GM23338 (cell line): Measurements from ENCODE around the gene RPS6KB1. TPM values are rescaled to one million over a fixed set of nuclear protein-coding genes. Genes with fewer than 3 reads are reported as not detected.

Experiments used
- ATAC-seq: fragments of 200-7000 bp; cut with Tn5 transposase; 3 replicates; pipeline ENCODE4 v1.9.1; 2020
- DNase-seq: peaks from one replicate; pipeline ENCODE4 v3.0.0-alpha.2; 2015; ENCODE audit warnings: low spot score
- H2AFZ ChIP-seq: fragments of 200-600 bp; sonication (generic); 2 replicates; pipeline ENCODE4 v1.8.0; 2016; ENCODE audit warnings: antibody characterized with exemption, mild to moderate bottlenecking, moderate library complexity
- H3F3A ChIP-seq: fragments of 200-600 bp; sonication (generic); replicated peaks from 2 replicates; pipeline ENCODE4 v1.8.0; 2017; ENCODE audit warnings: antibody characterized with exemption, mixed run types, low read depth
- H3K27ac ChIP-seq: fragments of 200-600 bp; sonication (generic); 2 replicates; pipeline ENCODE4 v1.6.1; 2016; ENCODE audit warnings: low read depth
- H3K27me3 ChIP-seq: fragments of 200-600 bp; sonication (generic); 2 replicates; pipeline ENCODE4 v1.8.0; 2016; ENCODE audit warnings: mild to moderate bottlenecking, mixed run types, moderate library complexity; ENCODE audit not compliant: insufficient read depth
- H3K36me3 ChIP-seq: fragments of 200-600 bp; sonication (generic); 2 replicates; pipeline ENCODE4 v1.8.0; 2016; ENCODE audit warnings: mild to moderate bottlenecking; ENCODE audit not compliant: insufficient read depth
- H3K4me1 ChIP-seq: fragments of 200-600 bp; sonication (generic); 2 replicates; pipeline ENCODE4 v1.8.0; 2016; ENCODE audit warnings: mild to moderate bottlenecking, moderate library complexity; ENCODE audit not compliant: insufficient read depth
- H3K4me2 ChIP-seq: fragments of 200-600 bp; sonication (generic); 2 replicates; pipeline ENCODE4 v1.7.1; 2017; ENCODE audit warnings: mixed run types
- H3K4me3 ChIP-seq: fragments of 200-600 bp; sonication (generic); 2 replicates; pipeline ENCODE4 v1.6.1; 2016; ENCODE audit warnings: mixed run types
- H3K79me2 ChIP-seq: fragments of 200-600 bp; sonication (generic); replicated peaks from 2 replicates; pipeline ENCODE4 v1.8.0; 2017; ENCODE audit warnings: mild to moderate bottlenecking; ENCODE audit not compliant: insufficient read depth
- H3K9me2 ChIP-seq: fragments of 200-600 bp; sonication (generic); 2 replicates; pipeline ENCODE4 v1.8.0; 2017; ENCODE audit not compliant: insufficient read depth
- H4K20me1 ChIP-seq: fragments of 200-600 bp; sonication (generic); replicated peaks from 2 replicates; pipeline ENCODE4 v1.8.0; 2017; ENCODE audit warnings: mild to moderate bottlenecking; ENCODE audit not compliant: insufficient read depth
- H3K27ac Mint-ChIP-seq: 2 replicates; pipeline ENCODE4 v1.8.0; 2020; ENCODE audit warnings: inconsistent platforms, mild to moderate bottlenecking, moderate library complexity, mixed read lengths
- H3K27me3 Mint-ChIP-seq: 3 replicates; pipeline ENCODE4 v1.8.0; 2022; ENCODE audit warnings: low read depth, mild to moderate bottlenecking, moderate library complexity, mixed read lengths, inconsistent platforms; ENCODE audit not compliant: insufficient read depth, poor library complexity
- H3K36me3 Mint-ChIP-seq: 3 replicates; pipeline ENCODE4 v1.8.0; 2021; ENCODE audit warnings: low read depth, mild to moderate bottlenecking, inconsistent platforms, moderate library complexity, mixed read lengths
- H3K4me1 Mint-ChIP-seq: 3 replicates; pipeline ENCODE4 v1.8.0; 2020; ENCODE audit warnings: mild to moderate bottlenecking, inconsistent platforms, mixed read lengths
- H3K4me3 Mint-ChIP-seq: 3 replicates; pipeline ENCODE4 v1.8.0; 2021; ENCODE audit warnings: moderate library complexity, mild to moderate bottlenecking, inconsistent platforms, mixed read lengths
- H3K9me3 Mint-ChIP-seq: 3 replicates; pipeline ENCODE4 v1.8.0; 2020; ENCODE audit warnings: moderate library complexity, mild to moderate bottlenecking, inconsistent platforms, mixed read lengths
- CREB1 ChIP-seq: fragments of 250-450 bp; sonication (Bioruptor Pico); IDR thresholded peaks from 2 replicates; pipeline ENCODE4 v1.5.0; 2020; ENCODE audit warnings: low read depth, mild to moderate bottlenecking, moderate library complexity
- CTCF ChIP-seq, 2 experiments: fragments of 200-600 bp in 1 of 2; sonication (generic) in 1 of 2; conservative IDR thresholded peaks; 2 replicates each; pipeline versions ENCODE4 v1.5.1 to v1.6.1; 2016 to 2017; ENCODE audit warnings: antibody characterized with exemption in 2 of 2, low read depth in 2 of 2, mild to moderate bottlenecking in 2 of 2, moderate library complexity in 1 of 2
- EZH2phosphoT487 ChIP-seq: fragments of 200-600 bp; sonication (generic); IDR thresholded peaks from one replicate; pipeline ENCODE4 v1.8.1; 2018; ENCODE audit warnings: antibody characterized with exemption; ENCODE audit not compliant: unreplicated experiment
- JUNB ChIP-seq: IDR thresholded peaks from one replicate; pipeline ENCODE4 v1.6.1; 2016; ENCODE audit warnings: antibody characterized with exemption; ENCODE audit not compliant: unreplicated experiment
- POLR2AphosphoS5 ChIP-seq: IDR thresholded peaks from 2 replicates; pipeline ENCODE4 v1.6.1; 2016; ENCODE audit warnings: antibody characterized with exemption, low read depth
- STAT1 ChIP-seq: IDR thresholded peaks from one replicate; pipeline ENCODE4 v1.6.1; 2016; ENCODE audit warnings: antibody characterized with exemption; ENCODE audit not compliant: unreplicated experiment
- ZNF331 ChIP-seq: fragments of 250-450 bp; sonication (Bioruptor Pico); IDR thresholded peaks from 2 replicates; pipeline ENCODE4 v1.5.0; 2020; ENCODE audit warnings: low read depth, mild to moderate bottlenecking, moderate library complexity
- polyA plus RNA-seq: library from polyadenylated mRNA; unstranded; fragments of >200 nt; fragmentation: Nextera tagmentation; extraction: Ambion mirVana; gene quantifications from 2 replicates; pipeline ENCODE4 v1.2.1, GENCODE V29; 2016
- total RNA-seq: library from RNA; depleted of rRNA; stranded (reverse); fragments of >200 nt; shearing (Covaris generic); gene quantifications from 2 replicates; pipeline ENCODE4 v1.2.3, GENCODE V29; 2014

RPS6KB1 gene
- total and polyA plus RNA-seq, 2 experiments from 2014 or later, result 19.5 to 21.7 TPM

- H3K9me3 Mint-ChIP-seq, result no peaks in the 10 kb centered on the region; the same call in 2 of the 3 replicates
- Histone ChIP-seq H3K4me3 (no peak overlapping the region), H3K27ac (peak overlapping the region; percentile 3; the same call in 1 of the 2 replicates), H3K36me3 (peaks cover 6% of the 10 kb centered on the region), H3K27me3 (no peaks in the 10 kb centered on the region), H4K20me1 (no peaks in the 10 kb centered on the region), H3K9me2 (no peaks in the 10 kb centered on the region), H3K79me2 (no peaks in the 10 kb centered on the region), H3K4me2 (no peak overlapping the region), H2AFZ (no peak overlapping the region), H3F3A (no peaks in the 10 kb centered on the region), H3K4me1 (no peaks in the 10 kb centered on the region)
- peaks cover 33% of the 10 kb centered on the region for H3K36me3 Mint-ChIP-seq
- no peak overlapping the region for H3K27ac Mint-ChIP-seq
- ATAC-seq (no peak), DNase-seq (no peak)
- H3K4me1 Mint-ChIP-seq, result peaks cover 13% of the 10 kb centered on the region
- H3K4me3 Mint-ChIP-seq, result no peak overlapping the region
- no peak for TF ChIP-seq POLR2AphosphoS5
- H3K27me3 Mint-ChIP-seq, result peaks cover 3% of the 10 kb centered on the region
Observed at GRCh38 chr17:59858167-59858816, 34.6 kb upstream of the RPS6KB1 start.

- Mint-ChIP-seq H3K27ac (no peak overlapping the region), H3K36me3 (peaks cover 38% of the 10 kb centered on the region), H3K4me1 (peaks cover 10% of the 10 kb centered on the region), H3K9me3 (no peaks in the 10 kb centered on the region; the same call in 2 of the 3 replicates), H3K27me3 (peaks cover 3% of the 10 kb centered on the region), H3K4me3 (no peak overlapping the region)
- peaks cover 6% of the 10 kb centered on the region for H3K36me3 ChIP-seq
- peak overlapping the region; percentile 3; the same call in 1 of the 2 replicates for H3K27ac ChIP-seq
- no peaks in the 10 kb centered on the region for H3K27me3 ChIP-seq
- H3K9me2 ChIP-seq, result no peaks in the 10 kb centered on the region
- no peaks in the 10 kb centered on the region for H3K79me2 ChIP-seq
- H3K4me1 ChIP-seq, result no peaks in the 10 kb centered on the region
- no peak for DNase-seq
- H3F3A ChIP-seq, result no peaks in the 10 kb centered on the region
- ATAC-seq, result no peak
- H3K4me3 ChIP-seq, result no peak overlapping the region
- TF ChIP-seq JUNB (no peak), CREB1 (CRISPR knock-in tag) (no peak), POLR2AphosphoS5 (no peak), STAT1 (no peak)
- H2AFZ ChIP-seq, result no peak overlapping the region
- H3K4me2 ChIP-seq, result no peak overlapping the region
- no peaks in the 10 kb centered on the region for H4K20me1 ChIP-seq
Observed at GRCh38 chr17:59858932-59859331, 34.0 kb upstream of the RPS6KB1 start.

- H3K9me2 ChIP-seq, result no peaks in the 10 kb centered on the region
- Mint-ChIP-seq H3K4me3 (no peak overlapping the region), H3K27me3 (no peaks in the 10 kb centered on the region), H3K27ac (no peak overlapping the region), H3K36me3 (peaks cover 42% of the 10 kb centered on the region), H3K4me1 (peaks cover 10% of the 10 kb centered on the region), H3K9me3 (no peaks in the 10 kb centered on the region; the same call in 2 of the 3 replicates)
- no peak overlapping the region; the same call in 1 of the 2 replicates for H3K27ac ChIP-seq
- H3K36me3 ChIP-seq, result peaks cover 6% of the 10 kb centered on the region
- H3K4me1 ChIP-seq, result no peaks in the 10 kb centered on the region
- H3K4me2 ChIP-seq, result no peak overlapping the region
- H3F3A ChIP-seq, result no peaks in the 10 kb centered on the region
- no peaks in the 10 kb centered on the region for H4K20me1 ChIP-seq
- DNase-seq, result no peak
- H3K79me2 ChIP-seq, result no peaks in the 10 kb centered on the region
- H2AFZ ChIP-seq, result no peak overlapping the region
- H3K4me3 ChIP-seq, result no peak overlapping the region
- no peak for TF ChIP-seq ZNF331 (CRISPR knock-in tag)
- TF ChIP-seq EZH2phosphoT487, result no peak
- no peak for TF ChIP-seq POLR2AphosphoS5
- TF ChIP-seq CTCF (conservative IDR thresholded peaks at IDR 0.05; ENCODE audit: low read depth in 2 of 2), result peak in 1 of 2 experiments; percentile 39; a peak in 3 of 4 replicates
- no peak for ATAC-seq
- H3K27me3 ChIP-seq, result no peaks in the 10 kb centered on the region
Observed at GRCh38 chr17:59859444-59860025, 33.4 kb upstream of the RPS6KB1 start.
